ENCODE results near the gene HIPK3.

Gene HIPK3

DNA sequence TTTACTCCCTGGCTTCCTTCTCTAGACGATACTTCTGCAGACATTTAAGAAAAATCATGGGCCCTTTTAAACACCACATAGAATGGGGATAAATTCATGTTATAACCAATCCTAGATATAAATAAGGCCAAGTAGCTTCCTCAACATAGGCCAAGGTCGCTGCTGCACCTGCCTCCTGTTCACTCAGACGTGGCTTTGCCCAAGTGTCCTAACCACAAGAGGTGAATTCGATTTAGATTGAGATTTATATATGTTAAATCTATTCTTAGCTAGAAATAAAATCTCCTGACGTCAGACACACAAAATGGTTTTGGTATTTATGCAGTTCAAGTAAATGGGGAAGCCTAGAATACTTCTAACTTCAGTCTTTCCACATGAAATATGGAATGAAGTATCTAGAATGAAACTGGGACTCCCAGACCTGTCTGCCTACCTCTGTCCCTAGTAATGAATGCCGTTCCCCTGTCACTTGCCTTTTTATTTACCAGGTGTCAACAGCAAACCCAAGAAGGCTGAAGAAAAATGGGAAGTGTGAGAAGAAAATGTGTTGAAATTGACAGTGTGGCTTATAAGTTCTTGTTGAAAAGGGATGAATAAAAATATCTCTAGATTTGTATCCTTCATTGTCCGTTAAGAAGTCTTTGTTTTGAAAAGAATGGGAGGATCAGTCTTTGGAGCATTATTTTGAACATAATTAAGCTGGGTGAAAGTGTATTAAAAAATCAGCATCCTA lies 131.8 kb downstream of the HIPK3 start:
- peak overlapping the region; percentile 69 for H3K4me2 ChIP-seq (ENCODE audit: low read length)
- H3K4me3 ChIP-seq (ENCODE audit: low read length): no peak overlapping the region
- H3K27me3 ChIP-seq (ENCODE audit: low read depth, low read length): peaks cover 8% of the 10 kb centered on the region; the same call in 1 of the 2 replicates
- TF ChIP-seq, protein P1, sequence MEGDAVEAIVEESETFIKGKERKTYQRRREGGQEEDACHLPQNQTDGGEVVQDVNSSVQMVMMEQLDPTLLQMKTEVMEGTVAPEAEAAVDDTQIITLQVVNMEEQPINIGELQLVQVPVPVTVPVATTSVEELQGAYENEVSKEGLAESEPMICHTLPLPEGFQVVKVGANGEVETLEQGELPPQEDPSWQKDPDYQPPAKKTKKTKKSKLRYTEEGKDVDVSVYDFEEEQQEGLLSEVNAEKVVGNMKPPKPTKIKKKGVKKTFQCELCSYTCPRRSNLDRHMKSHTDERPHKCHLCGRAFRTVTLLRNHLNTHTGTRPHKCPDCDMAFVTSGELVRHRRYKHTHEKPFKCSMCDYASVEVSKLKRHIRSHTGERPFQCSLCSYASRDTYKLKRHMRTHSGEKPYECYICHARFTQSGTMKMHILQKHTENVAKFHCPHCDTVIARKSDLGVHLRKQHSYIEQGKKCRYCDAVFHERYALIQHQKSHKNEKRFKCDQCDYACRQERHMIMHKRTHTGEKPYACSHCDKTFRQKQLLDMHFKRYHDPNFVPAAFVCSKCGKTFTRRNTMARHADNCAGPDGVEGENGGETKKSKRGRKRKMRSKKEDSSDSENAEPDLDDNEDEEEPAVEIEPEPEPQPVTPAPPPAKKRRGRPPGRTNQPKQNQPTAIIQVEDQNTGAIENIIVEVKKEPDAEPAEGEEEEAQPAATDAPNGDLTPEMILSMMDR (IDR thresholded peaks at IDR 0.05; ENCODE audit: low read depth, low read length): no peak
- TF ChIP-seq EZH2phosphoT487 (IDR thresholded peaks at IDR 0.05; ENCODE audit: low read depth): no peak
- H3K4me1 ChIP-seq (ENCODE audit: low read length): peaks cover 31% of the 10 kb centered on the region
- H3K79me2 ChIP-seq (ENCODE audit: low read length): no peaks in the 10 kb centered on the region
- no peak overlapping the region for H3K27ac ChIP-seq (ENCODE audit: low read length)
- no peaks in the 10 kb centered on the region for H4K20me1 ChIP-seq (ENCODE audit: insufficient read depth, low read length)
- no peak overlapping the region for H3K9ac ChIP-seq (ENCODE audit: low read length)
- no peak overlapping the region for H2AFZ ChIP-seq (ENCODE audit: low read depth, low read length)
- H3K36me3 ChIP-seq (replicated peaks; ENCODE audit: low read depth, low read length): no peaks in the 10 kb centered on the region
- peaks cover 11% of the 10 kb centered on the region for H3K9me3 ChIP-seq (ENCODE audit: insufficient read depth, low read length)

DNA sequence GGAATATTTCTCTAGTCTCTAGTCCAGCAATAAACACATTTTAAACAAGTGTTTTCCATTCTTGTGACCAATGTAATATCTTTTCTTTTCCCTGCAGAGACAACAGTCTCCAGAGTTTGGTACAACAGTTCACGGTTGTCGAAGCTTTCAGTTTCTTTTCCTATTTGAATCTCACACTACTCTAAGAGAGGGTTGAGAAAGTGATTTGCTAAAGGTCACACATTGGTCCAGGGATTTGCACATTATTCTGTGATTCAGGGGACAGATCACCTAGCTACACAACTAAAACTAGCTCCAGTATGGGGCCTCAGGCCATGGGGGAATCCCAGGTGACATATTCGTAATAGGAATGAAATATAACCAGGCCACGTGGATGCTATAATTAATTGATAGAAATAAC lies 132.5 kb downstream of the HIPK3 start:
- Histone ChIP-seq H3K4me2 (ENCODE audit: low read length) (peak overlapping the region; percentile 69), H3K79me2 (ENCODE audit: low read length) (no peaks in the 10 kb centered on the region), H3K27me3 (ENCODE audit: low read depth, low read length) (peaks cover 5% of the 10 kb centered on the region), H3K36me3 (replicated peaks; ENCODE audit: low read depth, low read length) (no peaks in the 10 kb centered on the region), H2AFZ (ENCODE audit: low read depth, low read length) (no peak overlapping the region), H3K9ac (ENCODE audit: low read length) (no peak overlapping the region), H3K9me3 (ENCODE audit: insufficient read depth, low read length) (peaks cover 11% of the 10 kb centered on the region), H3K27ac (ENCODE audit: low read length) (no peak overlapping the region), H4K20me1 (ENCODE audit: insufficient read depth, low read length) (no peaks in the 10 kb centered on the region), H3K4me1 (ENCODE audit: low read length) (peaks cover 28% of the 10 kb centered on the region), H3K4me3 (ENCODE audit: low read length) (no peak overlapping the region)
- TF ChIP-seq EZH2phosphoT487 (IDR thresholded peaks at IDR 0.05; ENCODE audit: low read depth): no peak
- TF ChIP-seq, protein P1 (IDR thresholded peaks at IDR 0.05; ENCODE audit: low read depth, low read length): no peak

DNA sequence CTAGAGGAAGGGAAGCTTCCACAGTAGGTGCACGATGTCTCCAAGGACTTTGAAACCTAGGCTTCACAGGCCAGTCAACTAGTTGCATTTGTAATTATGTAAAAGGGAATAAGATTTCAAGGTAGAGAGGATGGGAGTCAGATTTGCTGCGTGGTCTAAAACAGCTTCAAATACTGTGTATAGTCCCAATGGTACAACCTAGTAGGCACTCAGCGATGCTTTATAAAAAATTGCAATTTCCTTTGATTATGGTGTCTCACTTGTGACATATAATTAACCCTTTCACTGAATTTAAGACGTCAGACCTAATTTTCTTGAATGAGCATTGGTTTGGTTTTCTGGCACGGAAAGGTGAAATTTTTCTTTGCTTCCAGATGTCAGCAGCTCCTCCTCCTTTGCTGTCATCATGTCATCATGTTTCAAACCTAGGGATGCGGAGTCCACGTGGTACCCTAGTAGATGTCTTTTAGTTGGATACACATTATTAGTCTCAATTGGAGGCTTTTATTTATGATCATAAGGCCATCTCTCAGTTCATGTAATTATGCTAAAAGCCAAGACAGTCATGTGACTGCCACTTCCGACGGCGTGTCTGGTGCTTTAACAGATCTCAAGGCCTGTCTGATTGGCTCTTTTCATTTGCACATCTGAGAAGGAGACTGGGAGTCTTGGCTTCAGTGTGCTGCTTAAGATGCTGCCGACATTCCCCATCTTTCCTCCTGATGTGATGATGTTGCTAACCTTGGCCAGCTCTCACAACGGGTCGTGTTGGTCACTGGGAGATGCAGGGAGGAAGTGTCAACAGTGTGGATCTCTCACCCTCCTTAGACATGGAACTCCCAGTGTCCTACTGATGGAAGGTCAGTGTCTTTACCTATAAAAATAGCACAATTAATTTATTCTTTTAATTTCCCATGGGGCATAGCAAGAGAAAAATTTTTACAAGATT lies 134.0 kb downstream of the HIPK3 start:
- no peak overlapping the region for H3K27ac ChIP-seq (ENCODE audit: low read length)
- peaks cover 28% of the 10 kb centered on the region for H3K4me1 ChIP-seq (ENCODE audit: low read length)
- no peak overlapping the region for H3K4me3 ChIP-seq (ENCODE audit: low read length)
- TF ChIP-seq EZH2phosphoT487 (IDR thresholded peaks at IDR 0.05; ENCODE audit: low read depth): no peak
- TF ChIP-seq, protein P1 (IDR thresholded peaks at IDR 0.05; ENCODE audit: low read depth, low read length): no peak
- no peak overlapping the region for H3K4me2 ChIP-seq (ENCODE audit: low read length)
- H3K36me3 ChIP-seq (replicated peaks; ENCODE audit: low read depth, low read length): no peaks in the 10 kb centered on the region
- H3K9me3 ChIP-seq (ENCODE audit: insufficient read depth, low read length): no peaks in the 10 kb centered on the region
- H3K79me2 ChIP-seq (ENCODE audit: low read length): no peaks in the 10 kb centered on the region
- no peak overlapping the region for H3K9ac ChIP-seq (ENCODE audit: low read length)
- H3K27me3 ChIP-seq (ENCODE audit: low read depth, low read length): peaks cover 10% of the 10 kb centered on the region
- no peaks in the 10 kb centered on the region for H4K20me1 ChIP-seq (ENCODE audit: insufficient read depth, low read length)
- no peak overlapping the region for H2AFZ ChIP-seq (ENCODE audit: low read depth, low read length)

DNA sequence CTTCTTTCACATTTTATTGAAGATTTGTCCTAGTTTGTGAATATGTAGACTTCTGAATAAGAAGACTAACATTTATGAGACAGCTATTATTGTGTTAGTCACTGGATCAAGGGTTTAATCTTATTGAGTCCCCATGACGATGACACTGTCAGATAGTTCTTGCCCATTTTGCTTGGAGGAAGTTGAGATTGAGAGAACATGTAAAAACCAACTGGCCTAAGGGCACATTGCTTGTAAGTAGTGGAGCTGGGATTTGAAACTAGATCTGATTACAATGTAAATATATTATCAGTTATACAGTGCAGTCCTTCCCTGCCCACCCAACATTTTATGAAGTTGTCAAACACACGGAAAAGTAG lies 134.7 kb downstream of the HIPK3 start:
- H2AFZ ChIP-seq (ENCODE audit: low read depth, low read length): no peak overlapping the region
- no peak overlapping the region for H3K9ac ChIP-seq (ENCODE audit: low read length)
- no peak overlapping the region for H3K4me3 ChIP-seq (ENCODE audit: low read length)
- H4K20me1 ChIP-seq (ENCODE audit: insufficient read depth, low read length): no peaks in the 10 kb centered on the region
- no peak overlapping the region for H3K27ac ChIP-seq (ENCODE audit: low read length)
- TF ChIP-seq, protein P1 (IDR thresholded peaks at IDR 0.05; ENCODE audit: low read depth, low read length): no peak
- no peak for TF ChIP-seq EZH2phosphoT487 (IDR thresholded peaks at IDR 0.05; ENCODE audit: low read depth)
- H3K9me3 ChIP-seq (ENCODE audit: insufficient read depth, low read length): no peaks in the 10 kb centered on the region
- H3K4me2 ChIP-seq (ENCODE audit: low read length): no peak overlapping the region
- no peaks in the 10 kb centered on the region for H3K36me3 ChIP-seq (replicated peaks; ENCODE audit: low read depth, low read length)
- H3K79me2 ChIP-seq (ENCODE audit: low read length): no peaks in the 10 kb centered on the region
- peaks cover 10% of the 10 kb centered on the region for H3K27me3 ChIP-seq (ENCODE audit: low read depth, low read length)
- H3K4me1 ChIP-seq (ENCODE audit: low read length): peaks cover 28% of the 10 kb centered on the region

All from OCI-LY3 (cell line).